GM21423 (cell line): ENCODE results near the gene CCNYL1.
"Not testable (repeated sequence)": the region's sequence is repeated elsewhere in the genome, so short reads cannot be mapped to it uniquely, and the experiment has no call there.

Experiments used
- ATAC-seq: cut with Tn5 transposase; IDR thresholded peaks from one replicate; pipeline ENCODE4 v1.9.1; 2021; ENCODE audit warnings: mild to moderate bottlenecking, moderate library complexity; ENCODE audit not compliant: unreplicated experiment

CCNYL1 gene

DNA sequence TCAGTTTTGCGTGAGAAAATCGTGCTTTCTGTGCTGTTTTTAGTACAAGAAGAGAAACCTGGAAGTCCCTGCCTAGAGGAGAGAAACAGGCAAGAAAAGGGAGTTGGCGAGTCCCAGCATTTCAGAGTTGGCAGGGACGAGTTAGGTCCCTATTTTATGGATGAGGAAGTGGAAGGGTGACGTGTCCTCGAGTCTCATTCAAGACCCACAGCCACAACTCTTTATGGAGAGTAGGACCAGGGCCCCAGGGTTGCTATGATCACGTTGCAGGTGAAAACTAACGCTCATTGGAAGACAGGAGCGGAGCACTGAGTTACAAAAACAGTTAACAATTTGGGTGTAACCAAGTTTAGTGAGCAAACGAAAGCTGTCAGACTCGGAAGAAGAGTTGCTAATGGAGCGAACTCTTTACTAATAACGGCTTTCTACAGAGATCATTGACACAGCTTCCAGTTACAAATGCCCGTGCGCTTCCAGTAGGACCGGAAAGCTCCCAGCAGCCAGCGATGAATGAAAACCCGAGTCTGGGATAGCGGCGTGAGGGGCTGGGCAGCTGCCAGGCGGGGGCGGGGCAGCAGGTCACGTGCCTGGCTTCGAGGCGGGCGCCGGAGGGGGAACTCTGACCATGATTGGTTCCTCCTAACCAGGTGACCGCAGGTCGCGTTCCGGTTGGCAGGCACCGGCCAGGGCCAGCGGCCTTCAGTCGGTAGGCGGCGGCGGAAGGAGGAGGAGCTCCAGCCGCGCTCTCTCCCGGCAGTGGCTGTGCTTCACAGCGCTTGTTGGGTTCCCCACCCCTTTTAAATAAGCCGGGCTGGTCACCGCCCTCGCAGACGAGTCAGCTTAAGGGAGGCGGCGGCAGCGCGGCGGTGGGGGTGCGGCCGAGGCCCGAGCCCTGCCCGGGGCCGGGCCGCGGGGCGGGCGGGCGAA is at the start of gene CCNYL1:
Gene CCNYL1, plus strand, starts transcription at position 827 of the 927 bp plus-strand sequence. CDS start 257 bp downstream, outside the sequence.
- ATAC-seq = peak; percentile 96

DNA sequence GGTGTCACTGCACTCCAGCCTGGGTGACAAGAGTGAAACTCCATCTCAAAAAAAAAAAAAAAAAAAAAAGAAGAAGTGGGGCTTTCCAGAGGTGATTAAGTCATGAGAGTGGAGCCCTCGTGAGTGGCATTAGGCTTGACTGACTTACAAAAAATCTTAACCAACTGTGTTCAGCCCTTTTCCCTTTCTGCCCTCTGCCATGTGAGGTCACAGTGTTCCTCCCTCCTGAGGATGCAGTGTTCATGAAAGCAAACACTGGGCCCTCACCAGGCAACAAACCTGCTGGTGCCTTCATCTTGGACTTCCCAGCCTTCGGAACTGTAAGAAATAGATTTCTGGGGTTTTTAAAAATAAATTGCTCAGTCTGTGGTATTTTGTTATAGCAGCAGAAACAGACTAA is 49.2 kb upstream of the CCNYL1 start:
- ATAC-seq = peak; percentile 97

GRCh38 chr2:207663870-207664545 is 47.4 kb upstream of the CCNYL1 start:
- ATAC-seq = no peak

- no peak for ATAC-seq
Observed at GRCh38 chr2:207670887-207671286, 40.6 kb upstream of the CCNYL1 start.

- ATAC-seq = no peak
Observed at GRCh38 chr2:207673431-207673830, 38.0 kb upstream of the CCNYL1 start.

- no peak for ATAC-seq
Observed at GRCh38 chr2:207674266-207674774, 37.1 kb upstream of the CCNYL1 start.

DNA sequence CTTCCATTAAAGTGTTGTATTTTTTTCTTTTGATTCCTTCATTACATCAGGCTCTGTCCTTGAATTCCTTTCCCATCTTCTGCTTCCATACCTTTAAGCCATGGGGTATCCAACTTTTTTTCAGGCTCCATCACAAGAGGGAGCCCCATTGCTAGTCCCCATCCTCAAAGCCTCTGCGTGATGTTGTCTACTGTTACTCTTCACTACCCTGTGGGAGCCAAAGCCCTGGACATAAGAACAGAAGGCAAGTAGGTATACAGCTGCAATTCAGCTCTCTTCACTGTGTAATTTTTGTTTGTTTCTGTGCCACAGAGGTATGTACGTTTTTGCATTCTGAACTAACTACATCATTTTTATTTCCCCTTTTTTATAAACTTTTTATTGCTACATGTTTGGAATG is 36.6 kb upstream of the CCNYL1 start:
- ATAC-seq = no peak

DNA sequence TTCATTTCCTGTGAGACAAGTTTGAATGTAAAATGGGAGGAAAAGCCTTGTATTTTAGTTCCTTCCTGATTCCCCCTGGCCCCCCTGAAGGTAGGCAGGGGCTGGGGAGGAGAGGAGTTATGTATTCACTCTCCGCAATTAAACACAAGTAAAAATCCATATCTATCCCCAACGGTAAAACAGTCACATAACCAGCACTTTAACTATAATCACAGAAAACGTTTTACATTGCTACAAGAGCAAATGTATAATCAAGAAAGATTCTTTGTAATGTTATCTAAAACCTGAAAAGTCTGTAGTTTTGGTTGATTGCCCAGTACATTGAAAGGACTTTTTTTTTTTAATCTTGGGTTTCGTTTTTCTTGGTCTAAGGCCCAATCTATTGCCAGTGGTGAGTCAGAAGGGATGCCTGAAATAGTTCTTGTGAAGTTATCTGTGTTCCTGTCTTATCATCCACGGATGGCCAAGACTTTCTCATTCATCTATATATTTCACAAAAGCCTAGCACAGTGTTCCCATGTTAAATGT is 34.5 kb upstream of the CCNYL1 start:
- no peak for ATAC-seq

- ATAC-seq = no peak
Observed at GRCh38 chr2:207681431-207681830, 30.0 kb upstream of the CCNYL1 start.

DNA sequence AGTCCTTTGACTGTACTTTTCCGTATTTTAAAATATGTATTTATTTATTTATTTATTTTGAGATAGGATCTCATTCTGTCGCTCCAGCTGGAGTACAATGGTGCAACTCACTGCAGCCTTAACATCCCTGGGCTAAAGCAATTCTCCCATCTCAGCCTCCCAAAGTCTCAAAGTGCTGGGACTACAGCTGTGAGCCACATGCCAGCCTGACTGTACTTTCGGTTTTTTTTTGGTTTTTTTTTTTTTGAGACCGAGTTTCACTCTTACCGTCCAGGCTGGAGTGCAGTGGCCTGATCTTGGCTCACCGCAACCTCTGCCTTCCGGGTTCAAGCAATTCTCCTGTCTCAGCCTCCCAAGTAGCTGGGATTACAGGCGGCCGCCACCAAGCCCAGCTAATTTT is 28.9 kb upstream of the CCNYL1 start:
- no peak for ATAC-seq

- ATAC-seq = no peak
Observed at GRCh38 chr2:207683438-207683837, 28.0 kb upstream of the CCNYL1 start.

DNA sequence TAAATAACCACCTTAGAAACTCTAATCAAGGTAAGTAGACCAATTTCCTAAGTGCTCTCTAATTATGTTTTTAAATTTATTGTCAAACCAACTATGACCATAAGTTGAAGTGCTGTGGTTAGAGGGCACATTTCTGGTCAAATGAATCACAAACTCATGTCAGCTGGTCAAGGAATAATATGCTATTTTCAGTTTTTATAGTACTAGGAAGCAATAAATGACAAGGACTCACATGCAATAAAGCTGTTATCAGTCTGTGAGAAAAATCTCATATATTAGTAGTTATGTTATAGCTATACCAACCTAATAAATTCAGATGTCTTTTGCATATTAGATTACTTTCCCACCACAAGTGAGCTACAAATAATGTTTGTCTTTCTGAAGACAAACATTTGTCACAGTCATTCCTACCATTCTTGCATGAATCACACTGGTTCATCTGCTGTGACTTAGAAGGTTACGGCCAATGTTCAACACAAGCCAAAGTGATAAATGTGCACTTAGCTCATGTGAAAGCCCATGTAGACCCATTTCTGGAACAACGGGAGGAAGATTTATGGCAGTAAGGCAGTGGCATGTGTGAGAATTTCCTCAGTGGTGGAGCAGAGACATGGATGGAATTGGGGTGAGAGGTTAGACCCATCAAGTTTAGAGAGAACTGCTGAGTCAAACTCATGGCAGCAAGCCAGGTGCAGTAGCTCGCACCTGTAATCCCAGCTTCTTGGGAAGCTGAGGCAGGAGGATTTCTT is 27.4 kb upstream of the CCNYL1 start:
- no peak for ATAC-seq

- no peak for ATAC-seq
Observed at GRCh38 chr2:207686812-207687211, 24.6 kb upstream of the CCNYL1 start.

DNA sequence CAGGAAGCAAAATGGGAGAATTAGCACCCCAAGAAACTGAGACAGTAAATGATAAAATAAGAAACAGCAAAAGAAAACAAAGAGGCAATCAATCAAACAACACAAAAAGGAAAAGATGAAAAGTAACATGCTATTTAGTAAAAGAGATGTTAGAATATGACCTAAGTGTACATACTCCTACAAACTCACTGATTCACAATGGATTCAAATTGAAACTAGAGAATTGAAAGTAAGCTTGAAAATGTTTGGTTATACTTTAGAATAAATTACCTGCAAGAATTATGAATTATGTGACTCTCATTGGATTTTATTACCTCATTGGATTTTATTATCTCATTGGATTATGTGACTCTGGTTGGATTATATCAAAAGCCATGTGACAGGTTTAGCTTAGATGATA is 22.8 kb upstream of the CCNYL1 start:
- ATAC-seq = no peak

DNA sequence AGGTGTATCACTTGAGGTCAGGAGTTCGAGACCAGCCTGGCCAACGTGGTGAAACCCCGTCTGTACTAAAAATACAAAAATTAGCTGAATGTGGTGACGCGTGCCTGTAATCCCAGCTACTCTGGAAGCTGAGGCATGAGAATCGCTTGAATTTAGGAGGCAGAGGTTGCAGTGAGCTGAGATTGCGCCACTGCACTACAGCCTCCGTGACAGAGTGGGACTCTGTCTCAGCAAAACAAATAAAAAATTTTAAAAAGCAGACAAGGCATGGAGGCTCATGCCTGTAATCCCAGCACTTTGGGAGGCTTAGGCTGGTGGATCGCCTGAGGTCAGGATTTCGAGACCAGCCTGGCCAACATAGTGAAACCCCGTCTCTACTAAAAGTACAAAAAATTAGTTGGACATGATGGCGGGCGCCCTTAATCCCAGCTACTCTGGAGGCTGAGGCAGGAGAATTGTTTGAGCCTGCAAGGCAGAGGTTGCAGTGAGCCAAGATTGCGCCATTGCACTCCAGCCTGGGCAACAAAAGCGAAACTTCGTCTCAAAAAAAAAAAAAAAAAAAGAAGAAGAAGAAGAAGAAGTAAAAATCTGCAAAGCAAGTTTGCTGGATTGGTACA is 20.5 kb upstream of the CCNYL1 start:
- ATAC-seq = not testable (repeated sequence)

- no peak for ATAC-seq
Observed at GRCh38 chr2:207692206-207693065, 19.0 kb upstream of the CCNYL1 start.

GRCh38 chr2:207693641-207694249 is 17.7 kb upstream of the CCNYL1 start:
- no peak for ATAC-seq

- ATAC-seq = no peak
Observed at GRCh38 chr2:207694811-207695281, 16.6 kb upstream of the CCNYL1 start.

DNA sequence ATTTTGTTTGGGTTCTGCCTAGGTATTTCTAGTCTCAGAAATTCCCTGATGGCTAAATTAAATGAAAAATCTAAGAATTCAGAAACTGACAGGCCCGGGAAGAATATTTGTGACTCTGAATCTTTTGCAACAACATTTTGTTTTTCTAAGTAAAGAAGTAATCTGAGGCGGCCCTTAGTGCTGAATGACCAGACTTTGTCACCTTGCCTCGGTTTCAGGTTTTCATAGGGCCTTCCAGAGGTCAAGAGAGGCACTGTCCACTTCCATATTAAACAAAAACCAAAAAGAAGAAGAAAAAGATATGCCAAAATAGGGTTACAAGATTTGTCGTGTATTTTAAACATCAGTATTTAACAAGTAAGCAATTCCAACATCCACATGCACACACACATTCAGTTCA is 16.1 kb upstream of the CCNYL1 start:
- no peak for ATAC-seq
